KOPT-K1 (cell line): ENCODE results near the gene MSN.

Experiments used
- H3K27ac ChIP-seq: fragments of 200-600 bp; sonication (generic); 2 replicates; pipeline ENCODE4 v1.5.1; 2016; ENCODE audit warnings: antibody characterized with exemption, mild to moderate bottlenecking, low read depth, low read length; ENCODE audit not compliant: poor library complexity, severe bottlenecking
- H3K36me3 ChIP-seq: fragments of 200-600 bp; sonication (generic); 2 replicates; pipeline ENCODE4 v1.5.1; 2017; ENCODE audit warnings: antibody characterized with exemption, mild to moderate bottlenecking, low read length, moderate library complexity; ENCODE audit not compliant: insufficient read depth
- H3K9me3 ChIP-seq: fragments of 200-600 bp; sonication (generic); 2 replicates; pipeline ENCODE4 v1.5.1; 2017; ENCODE audit warnings: antibody characterized with exemption, low read length, mild to moderate bottlenecking; ENCODE audit not compliant: insufficient read depth, poor library complexity, severe bottlenecking

The MSN gene

DNA sequence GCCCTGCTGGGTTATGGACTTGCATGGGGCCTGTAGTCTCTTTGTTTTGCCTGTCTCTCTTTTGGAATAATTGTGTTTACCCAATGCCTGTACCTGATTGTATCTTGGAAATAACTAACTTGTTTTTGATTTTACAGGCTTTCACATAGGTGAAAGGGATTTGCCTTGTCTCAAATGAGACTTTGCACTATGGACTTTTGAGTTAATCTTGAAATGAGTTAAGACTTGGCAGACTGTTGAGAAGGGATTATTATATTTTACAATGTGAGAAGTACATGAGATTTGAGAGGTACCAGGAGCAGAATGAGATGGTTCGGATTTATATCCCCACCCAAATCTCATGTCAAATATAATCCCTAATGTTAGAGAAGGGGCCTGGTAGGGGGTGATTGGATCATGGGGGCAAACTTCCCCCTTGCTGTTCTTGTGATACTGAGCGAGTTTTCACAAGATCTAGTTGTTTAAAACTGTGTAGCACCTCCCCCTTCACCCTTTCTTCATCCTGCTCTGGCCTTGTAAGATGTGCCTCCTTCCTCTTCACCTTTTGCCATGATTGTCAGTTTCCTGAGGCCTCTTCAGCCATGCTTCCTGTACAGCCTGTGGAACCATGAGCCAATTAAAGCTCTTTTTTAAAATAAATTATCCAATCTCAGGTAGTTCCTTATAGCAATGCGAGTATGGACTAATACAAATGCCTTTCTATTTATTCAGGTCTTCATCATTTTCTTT is 102.3 kb downstream of the MSN start:
- no peaks in the 10 kb centered on the region for H3K9me3 ChIP-seq
- no peak overlapping the region for H3K27ac ChIP-seq
- no peaks in the 10 kb centered on the region for H3K36me3 ChIP-seq

DNA sequence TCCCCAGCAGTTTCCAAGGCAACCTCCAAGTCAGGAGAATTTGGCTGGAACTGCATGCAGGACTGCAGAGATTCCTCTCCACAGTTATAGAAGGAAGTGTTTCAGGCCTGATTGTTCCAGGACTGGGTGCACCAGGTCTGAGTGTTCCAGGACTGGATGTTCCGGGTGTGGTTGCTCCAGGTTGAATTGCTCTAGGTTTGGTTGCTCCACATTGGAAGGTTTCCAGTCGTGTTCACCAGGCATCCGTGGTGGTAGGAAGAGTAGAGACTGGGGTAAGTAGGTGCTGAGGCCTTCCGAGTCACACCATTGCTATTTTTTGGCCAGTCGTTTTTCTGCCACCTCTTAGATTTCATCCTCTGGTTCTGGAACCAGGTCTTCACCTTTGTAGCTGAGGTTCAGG is 105.4 kb downstream of the MSN start:
- Histone ChIP-seq H3K9me3 (no peaks in the 10 kb centered on the region), H3K27ac (no peak overlapping the region)

DNA sequence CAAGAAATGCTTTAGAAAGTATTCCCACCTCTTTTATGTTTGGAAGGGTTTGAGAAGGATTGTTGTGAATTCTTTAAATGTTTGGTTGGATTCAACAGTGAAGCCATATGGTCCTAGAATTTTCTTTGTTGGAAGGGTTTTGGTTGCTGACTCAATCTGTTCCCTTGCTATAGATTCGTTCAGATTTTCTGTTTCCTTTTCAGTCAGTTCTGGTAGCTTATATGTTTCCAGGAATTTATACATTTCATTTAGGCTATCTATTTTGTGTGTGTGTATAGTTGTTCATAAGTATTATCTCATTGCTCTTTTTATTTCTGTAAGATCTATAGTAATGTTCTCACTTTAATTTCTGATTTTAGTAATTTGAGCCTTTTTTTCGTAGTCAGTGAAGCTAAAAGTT is 114.4 kb downstream of the MSN start:
- no peak overlapping the region for H3K27ac ChIP-seq
- H3K9me3 ChIP-seq, result no peaks in the 10 kb centered on the region
- H3K36me3 ChIP-seq, result no peaks in the 10 kb centered on the region

More for the DNA sequence above, 105.4 kb downstream of the MSN start:
- no peaks in the 10 kb centered on the region for H3K36me3 ChIP-seq

DNA sequence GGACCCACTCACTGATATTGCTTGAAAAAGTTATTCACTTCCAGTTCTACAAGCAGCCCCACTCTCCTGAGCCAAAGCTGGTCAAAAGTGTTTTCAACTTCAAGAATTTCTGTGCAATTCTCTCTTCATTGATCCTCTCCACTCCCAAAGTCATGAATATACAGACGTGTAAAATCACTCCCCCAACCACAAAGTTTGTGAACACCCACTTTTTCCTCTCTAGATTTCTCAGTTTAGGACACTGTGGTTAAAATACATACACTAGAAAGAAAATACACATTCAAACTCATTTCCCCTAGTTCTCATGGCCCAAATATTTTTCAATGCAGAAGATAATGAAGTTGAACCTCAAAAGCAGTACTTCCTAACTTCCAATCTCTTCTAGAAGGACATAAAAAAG is 116.3 kb downstream of the MSN start:
- Histone ChIP-seq H3K36me3 (no peaks in the 10 kb centered on the region), H3K9me3 (no peaks in the 10 kb centered on the region), H3K27ac (no peak overlapping the region)
